ENCODE results near the gene REL.
"Not testable (repeated sequence)": the region's sequence is repeated elsewhere in the genome, so short reads cannot be mapped to it uniquely, and the experiment has no call there.

The REL gene

GRCh38 chr2:60867007-60867406 is 14.4 kb upstream of the REL start:
- no peak for DNase-seq (ENCODE audit: low read depth in 2 of 2, low spot score in 1 of 2)

DNA sequence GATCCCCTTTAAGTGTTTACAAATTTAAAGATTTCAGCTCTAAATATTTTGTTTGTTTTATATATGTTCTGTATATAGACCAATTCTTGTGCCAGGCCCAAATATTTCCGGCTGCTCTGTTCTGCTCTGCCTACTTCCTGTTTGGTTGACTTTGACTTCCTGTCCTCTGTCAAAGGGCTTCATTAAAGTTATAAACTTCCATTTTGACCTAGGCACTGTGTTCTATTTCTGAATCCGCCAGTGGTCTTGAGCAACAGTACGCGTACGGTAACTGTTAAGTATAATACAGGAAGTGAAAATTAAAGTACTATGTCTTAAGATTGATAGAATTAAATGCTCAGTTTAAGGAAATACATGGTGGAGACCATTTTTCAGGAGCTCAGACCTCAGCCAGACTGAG is 13.5 kb upstream of the REL start:
- no peak for DNase-seq (ENCODE audit: low read depth in 2 of 2, low spot score in 1 of 2)

DNA sequence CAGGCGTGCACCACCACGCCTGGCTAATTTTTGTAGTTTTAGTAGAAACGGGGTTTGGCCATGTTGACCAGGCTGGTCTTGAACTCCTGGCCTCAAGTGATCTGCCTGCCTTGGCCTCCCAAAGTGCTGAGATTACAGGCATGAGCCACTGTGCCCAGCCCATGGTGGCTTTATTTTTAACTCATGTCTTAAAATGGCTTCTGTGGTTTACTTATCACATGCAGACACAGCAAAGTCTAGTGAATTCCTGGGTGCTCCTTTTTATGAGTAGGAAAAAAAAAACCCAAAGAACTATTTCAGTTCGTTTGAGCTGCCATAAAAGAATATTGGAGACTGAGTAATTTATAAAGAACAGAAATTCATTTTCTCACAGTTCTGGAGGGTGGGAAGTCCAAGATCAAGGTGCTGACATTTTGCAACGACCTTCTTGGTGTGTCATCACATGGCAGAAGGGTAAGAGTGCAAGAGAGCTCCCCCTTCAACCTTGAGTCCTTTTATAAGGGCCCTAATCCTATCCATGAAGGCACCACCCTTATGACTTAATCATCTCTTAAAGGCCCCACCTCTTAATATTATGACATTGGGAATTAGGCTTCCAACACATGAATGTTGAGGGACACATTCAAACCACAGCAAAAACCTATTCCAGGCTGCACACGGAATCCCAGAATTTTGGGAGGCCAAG is 12.6 kb upstream of the REL start:
- DNase-seq (ENCODE audit: low read depth in 2 of 2, low spot score in 1 of 2): no peak

GRCh38 chr2:60872510-60872928 is 8.9 kb upstream of the REL start:
- no peak for DNase-seq (ENCODE audit: low read depth in 2 of 2, low spot score in 1 of 2)

GRCh38 chr2:60873381-60873780 is 8.0 kb upstream of the REL start:
- DNase-seq (ENCODE audit: low read depth in 2 of 2, low spot score in 1 of 2): no peak

GRCh38 chr2:60875520-60875919 is 5.9 kb upstream of the REL start:
- no peak for DNase-seq (ENCODE audit: low read depth in 2 of 2, low spot score in 1 of 2)

- no peak for DNase-seq (ENCODE audit: low read depth in 2 of 2, low spot score in 1 of 2)
Observed at GRCh38 chr2:60880643-60881046, 729 bp upstream of the REL start.

DNA sequence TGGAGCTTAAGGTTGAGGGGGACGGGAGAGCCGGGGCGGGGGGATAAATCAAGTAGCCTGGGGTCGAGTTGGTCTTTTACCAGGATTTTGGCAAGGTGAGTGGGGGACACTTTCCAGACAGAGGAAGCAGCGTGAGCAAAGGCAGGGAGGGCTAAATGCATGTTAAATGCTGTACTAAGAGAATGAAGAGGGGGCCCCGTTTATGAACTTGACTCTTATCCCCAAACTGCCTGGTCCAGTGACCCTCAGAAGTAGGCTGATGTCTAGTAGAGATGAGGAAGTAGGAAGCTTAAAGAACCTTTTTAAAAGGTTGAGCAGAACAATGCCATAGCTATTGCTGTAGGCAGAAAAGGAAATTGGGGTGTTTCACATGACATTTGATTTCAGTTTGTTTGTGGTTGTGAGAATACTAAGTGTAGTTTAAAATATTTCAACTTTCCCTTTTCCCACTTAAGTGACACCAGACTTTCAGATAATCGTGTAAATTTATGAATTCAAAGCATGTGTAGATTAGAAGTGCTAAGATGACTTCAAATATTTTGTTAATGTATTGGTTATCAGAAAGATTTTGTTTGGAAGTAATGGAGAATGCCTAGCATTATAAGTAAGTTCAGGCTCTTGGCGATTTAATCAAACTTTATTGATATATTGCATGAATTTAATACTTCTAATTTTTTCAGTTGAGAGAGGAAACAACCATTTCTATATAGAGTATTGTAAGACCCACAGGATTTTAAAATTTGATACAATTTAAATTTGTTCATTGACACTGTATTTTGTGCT is 1.8 kb downstream of the REL start:
- DNase-seq (ENCODE audit: low read depth in 2 of 2, low spot score in 1 of 2): no peak

DNA sequence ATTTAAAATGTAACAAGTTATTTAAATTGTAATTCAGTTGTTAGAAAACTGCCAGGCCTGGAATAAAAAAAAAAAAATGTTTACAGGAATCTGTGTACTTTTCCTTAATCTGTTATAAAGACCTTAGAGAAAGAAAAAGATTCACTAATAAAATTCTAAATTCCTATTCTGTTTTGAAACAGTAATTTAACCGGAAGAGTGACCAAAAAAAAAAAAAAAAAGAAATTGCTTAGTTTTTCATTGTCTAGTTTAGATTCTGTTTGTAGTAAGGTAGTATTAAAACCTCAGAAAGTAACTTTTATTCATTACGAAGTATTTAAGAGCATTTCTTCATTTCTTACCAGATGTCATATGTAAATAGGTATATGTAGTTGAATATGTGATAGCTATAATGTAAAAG is 2.5 kb downstream of the REL start:
- no peak for DNase-seq (ENCODE audit: low read depth in 2 of 2, low spot score in 1 of 2)

DNA sequence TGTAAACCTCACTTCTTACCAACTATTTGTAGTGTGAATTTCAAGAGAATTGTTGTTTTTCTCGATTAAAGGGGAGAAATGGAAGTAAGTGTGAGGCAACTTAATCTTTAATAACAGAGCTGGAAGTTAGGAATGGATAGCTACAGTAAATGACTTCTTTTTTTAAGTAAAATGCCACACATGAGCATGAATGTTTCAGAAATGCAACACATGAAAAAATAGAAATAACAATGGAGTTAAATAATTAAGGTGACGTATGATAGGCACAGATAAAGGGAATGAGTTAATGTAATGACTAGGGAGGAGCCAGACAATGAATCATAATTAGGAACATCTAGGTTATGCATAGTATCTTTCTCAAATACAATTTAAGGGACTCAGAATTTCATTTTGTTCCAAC is 3.4 kb downstream of the REL start:
- no peak for DNase-seq (ENCODE audit: low read depth in 2 of 2, low spot score in 1 of 2)

GRCh38 chr2:60885683-60886082 is 4.3 kb downstream of the REL start:
- DNase-seq (ENCODE audit: low read depth in 2 of 2, low spot score in 1 of 2): no peak

GRCh38 chr2:60886991-60887390 is 5.6 kb downstream of the REL start:
- DNase-seq (ENCODE audit: low read depth in 2 of 2, low spot score in 1 of 2): no peak

- DNase-seq (ENCODE audit: low read depth in 2 of 2, low spot score in 1 of 2): no peak
Observed at GRCh38 chr2:60888853-60889252, 7.5 kb downstream of the REL start.

DNA sequence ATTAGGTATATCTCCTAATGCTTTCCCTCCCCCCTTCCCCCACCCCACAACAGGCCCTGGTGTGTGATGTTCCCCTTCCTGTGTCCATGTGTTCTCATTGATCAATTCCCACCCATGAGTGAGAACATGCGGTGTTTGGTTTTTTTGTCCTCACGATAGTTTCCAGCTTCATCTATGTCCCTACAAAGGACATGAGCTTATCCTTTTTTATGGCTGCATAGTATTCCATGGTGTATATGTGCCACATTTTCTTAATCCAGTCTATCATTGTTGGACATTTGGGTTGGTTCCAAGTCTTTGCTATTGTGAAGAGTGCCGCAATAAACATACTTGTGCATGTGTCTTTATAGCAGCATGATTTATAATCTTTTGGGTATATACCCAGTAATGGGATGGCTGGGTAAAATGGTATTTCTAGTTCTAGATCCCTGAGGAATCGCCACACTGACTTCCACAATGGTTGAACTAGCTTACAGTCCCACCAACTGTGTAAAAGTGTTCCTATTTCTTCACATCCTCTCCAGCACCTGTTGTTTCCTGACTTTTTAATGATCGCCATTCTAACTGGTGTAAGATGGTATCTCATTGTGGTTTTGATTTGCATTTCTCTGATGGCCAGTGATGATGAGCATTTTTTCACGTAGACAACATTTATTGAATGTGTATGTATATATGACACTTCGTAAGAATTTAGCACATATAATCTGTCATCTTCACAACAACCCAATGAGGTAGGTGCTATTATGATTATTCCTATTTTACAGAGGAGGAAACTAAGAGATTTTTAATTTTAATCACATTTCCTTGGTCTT is 8.4 kb downstream of the REL start:
- DNase-seq (ENCODE audit: low read depth in 2 of 2, low spot score in 1 of 2): not testable (repeated sequence)

- no peak for DNase-seq (ENCODE audit: low read depth in 2 of 2, low spot score in 1 of 2)
Observed at GRCh38 chr2:60890393-60890707, 9.0 kb downstream of the REL start.

DNA sequence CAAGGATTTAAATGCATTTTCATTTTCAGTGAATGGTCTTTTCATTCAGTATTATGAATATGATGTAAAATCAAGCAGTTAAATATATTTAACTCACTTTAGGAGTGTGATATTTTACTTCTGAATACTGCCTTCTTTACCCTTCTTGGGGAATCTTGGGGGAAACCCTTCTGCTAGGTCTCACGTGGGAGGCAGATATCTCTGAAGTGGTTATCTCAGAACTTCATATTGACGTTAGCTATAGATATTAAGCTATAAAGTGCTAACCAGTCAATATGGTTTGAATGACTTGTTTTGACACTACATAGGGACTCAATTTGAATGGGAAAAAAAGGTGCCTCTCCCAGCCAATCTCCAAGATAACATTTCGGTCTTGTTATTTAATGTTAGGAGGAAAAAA is 9.8 kb downstream of the REL start:
- DNase-seq (ENCODE audit: low read depth in 2 of 2, low spot score in 1 of 2): no peak

GRCh38 chr2:60898567-60898966 is 17.2 kb downstream of the REL start:
- DNase-seq (ENCODE audit: low read depth in 2 of 2, low spot score in 1 of 2): no peak

DNA sequence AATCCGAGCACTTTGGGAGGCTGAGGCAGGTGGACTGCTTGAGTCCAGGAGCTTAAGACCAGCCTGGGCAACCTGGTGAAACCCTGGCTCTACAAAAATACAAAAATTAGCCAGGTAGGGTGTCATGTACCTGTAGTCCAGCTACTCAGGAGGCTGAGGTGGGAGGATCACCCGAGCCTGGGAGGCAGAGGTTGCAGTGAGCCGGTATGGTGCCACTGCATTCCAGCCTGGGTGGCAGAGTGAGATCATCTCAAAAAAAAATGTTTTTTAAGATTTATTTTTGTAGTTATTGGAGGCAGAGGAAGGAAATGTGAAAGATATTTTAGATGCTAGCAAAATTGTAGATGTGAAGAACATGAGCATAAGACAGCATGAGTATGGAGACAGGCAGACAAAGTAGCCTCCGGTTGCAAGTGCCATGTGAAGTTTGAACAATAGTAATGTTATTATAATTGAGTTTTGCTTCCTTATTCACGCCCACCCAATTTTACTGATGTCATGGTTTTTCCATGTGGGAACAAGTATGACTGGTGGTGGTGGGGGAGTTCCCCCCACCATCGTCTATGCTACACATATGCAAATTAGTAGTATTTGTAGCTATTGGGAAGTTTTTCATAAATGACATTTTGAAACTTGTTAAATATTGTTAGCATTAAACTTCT is 18.0 kb downstream of the REL start:
- peak in 1 of 2 donors; percentile 36 for DNase-seq (ENCODE audit: low read depth in 2 of 2, low spot score in 1 of 2)

DNA sequence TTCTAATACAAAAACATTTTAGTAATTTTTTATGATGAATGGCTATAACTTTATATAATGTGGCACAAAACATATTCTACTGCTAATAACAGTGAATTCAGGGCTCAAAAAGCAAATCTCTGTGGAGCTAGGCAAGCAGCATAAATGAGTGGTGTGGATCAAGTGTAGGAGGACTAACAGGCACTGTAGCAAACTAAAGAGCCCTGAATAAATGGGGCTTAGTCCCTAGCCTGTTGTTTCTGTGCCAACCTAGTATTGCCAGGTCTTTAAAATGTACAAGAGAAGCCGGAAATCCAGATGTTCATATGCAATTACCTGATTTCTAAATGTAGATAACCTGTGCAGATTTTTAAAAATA is 18.5 kb downstream of the REL start:
- DNase-seq (ENCODE audit: low read depth in 2 of 2, low spot score in 1 of 2): no peak

GRCh38 chr2:60901296-60901695 is 19.9 kb downstream of the REL start:
- not testable (repeated sequence) for DNase-seq (ENCODE audit: low read depth in 2 of 2, low spot score in 1 of 2)

- not testable (repeated sequence) for DNase-seq (ENCODE audit: low read depth in 2 of 2, low spot score in 1 of 2)
Observed at GRCh38 chr2:60905867-60906266, 24.5 kb downstream of the REL start.

GRCh38 chr2:60906395-60906794 is 25.0 kb downstream of the REL start:
- DNase-seq (ENCODE audit: low read depth in 2 of 2, low spot score in 1 of 2): no peak
